ENCODE results near the gene ZCCHC17. TPM values are rescaled to one million over a fixed set of nuclear protein-coding genes. Genes with fewer than 3 reads are reported as not detected.

Gene ZCCHC17
- total RNA-seq, 1 experiment from 2014 or later, result 38.5 TPM

Other genes starting within 250 kb of the ZCCHC17 start
- gene PUM1, start 231.3 kb upstream of the ZCCHC17 start, total RNA-seq (2014; rRNA removed), result 40.8 and 50.3 TPM in 2 replicates
- not detected in 2 replicates for gene NKAIN1, start 57.1 kb upstream of the ZCCHC17 start, total RNA-seq (2014; rRNA removed)
- gene SNRNP40, start 244 bp upstream of the ZCCHC17 start, total RNA-seq (2014; rRNA removed), result 90.3 and 96.7 TPM in 2 replicates
- 5.1 and 10.2 TPM in 2 replicates for gene FABP3, start 76.0 kb downstream of the ZCCHC17 start, total RNA-seq (2014; rRNA removed)
- gene SERINC2, start 116.2 kb downstream of the ZCCHC17 start, total RNA-seq (2014; rRNA removed), result 18.4 and 23.9 TPM in 2 replicates

Data from LHCN-M2 (cell line).